NT2/D1 (cell line): ENCODE results near the gene PGC.

Experiments
- SUZ12 ChIP-seq: IDR thresholded peaks from 2 replicates; pipeline ENCODE4 v1.6.1; 2011; ENCODE audit not compliant: insufficient read length, insufficient read depth; ENCODE audit errors: extremely low read depth
- YY1 ChIP-seq: IDR thresholded peaks from 2 replicates; pipeline ENCODE4 v1.6.1; 2011; ENCODE audit not compliant: insufficient read length, insufficient read depth
- ZNF274 ChIP-seq: IDR thresholded peaks from 2 replicates; pipeline ENCODE4 v1.6.1; 2011; ENCODE audit warnings: mild to moderate bottlenecking, low read depth, low read length

DNA sequence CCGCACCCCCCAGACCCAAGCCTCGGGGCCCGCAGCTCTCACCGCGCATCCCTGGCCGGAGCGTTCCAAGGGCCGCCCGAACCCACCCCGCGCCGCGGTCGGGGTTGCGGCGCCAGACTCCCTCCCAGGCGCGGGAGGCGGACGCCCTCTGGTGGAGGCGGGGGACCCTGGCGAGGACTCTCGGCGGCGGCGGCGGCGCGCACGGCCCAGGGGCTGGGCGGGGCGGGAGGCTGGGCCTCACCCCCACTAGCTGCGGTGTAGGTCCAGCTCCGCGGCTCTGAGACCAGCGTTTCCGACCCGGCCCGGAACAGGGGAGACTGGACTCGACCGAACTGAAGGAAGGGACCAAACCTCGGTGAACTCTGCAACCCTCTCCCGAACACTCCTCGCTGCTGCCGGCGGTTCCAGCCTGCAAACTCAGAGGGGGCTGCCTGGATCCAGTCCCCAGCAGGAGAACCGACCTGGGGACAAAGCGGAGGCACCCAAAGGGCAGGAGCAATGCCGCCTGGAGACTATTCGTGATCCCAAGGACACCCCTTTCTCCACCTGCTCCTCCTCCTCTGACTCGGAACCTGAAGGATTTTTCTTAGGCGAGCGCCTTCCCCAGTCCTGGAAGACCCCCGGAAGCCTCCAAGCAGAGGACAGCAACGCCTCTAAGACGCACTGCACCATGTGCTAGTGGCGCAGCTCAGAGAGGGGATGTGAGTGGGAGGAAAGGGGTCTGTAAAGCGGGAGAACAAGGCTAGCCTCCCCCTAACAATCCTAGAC lies 39.4 kb upstream of the PGC start:
- TF ChIP-seq SUZ12 = no peak
- no peak for TF ChIP-seq ZNF274
- TF ChIP-seq YY1 = no peak
